Smooth muscle cell of bladder (primary cell): ENCODE data around the gene FHL3. TPM values are rescaled to one million over a fixed set of nuclear protein-coding genes. Genes with fewer than 3 reads are reported as not detected.

Source experiments
- total RNA-seq: library from RNA; depleted of rRNA; stranded (reverse); fragments of >200 nt; gene quantifications from 2 replicates; pipeline ENCODE4 v1.2.3, GENCODE V29; 2014

Gene FHL3, protein sequence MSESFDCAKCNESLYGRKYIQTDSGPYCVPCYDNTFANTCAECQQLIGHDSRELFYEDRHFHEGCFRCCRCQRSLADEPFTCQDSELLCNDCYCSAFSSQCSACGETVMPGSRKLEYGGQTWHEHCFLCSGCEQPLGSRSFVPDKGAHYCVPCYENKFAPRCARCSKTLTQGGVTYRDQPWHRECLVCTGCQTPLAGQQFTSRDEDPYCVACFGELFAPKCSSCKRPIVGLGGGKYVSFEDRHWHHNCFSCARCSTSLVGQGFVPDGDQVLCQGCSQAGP
- total RNA-seq: 13.1 and 18.1 TPM in 2 replicates

GRCh38 chr1:38005195-38006007, at the start of gene FHL3:
TSS of gene FHL3 (minus strand) at chr1:38005514. CDS start at chr1:37999412, 6,102 bp downstream.

GRCh38 chr1:38046333-38046883, 41.1 kb upstream of the FHL3 start, which contains the start of gene POU3F1:
TSS of gene POU3F1 (minus strand) at chr1:38046793. CDS start at chr1:38046743, 50 bp downstream.

GRCh38 chr1:38012363-38013226, 7.3 kb upstream of the FHL3 start, which contains the start of gene UTP11:
TSS of gene UTP11 (plus strand) at chr1:38012734. CDS start at chr1:38012803, 69 bp downstream.

Other genes starting within 250 kb of the FHL3 start
- 0.14 TPM in 1 of 2 replicates, not detected in the other for gene EPHA10, start 240.4 kb downstream of the FHL3 start, total RNA-seq
- 0.28 and 0.46 TPM in 2 replicates for gene MANEAL, start 211.7 kb downstream of the FHL3 start, total RNA-seq
- 18.7 and 19.8 TPM in 2 replicates for gene C1orf122, start 197.7 kb downstream of the FHL3 start, total RNA-seq
- 11.2 and 12.9 TPM in 2 replicates for gene YRDC, start 197.3 kb downstream of the FHL3 start, total RNA-seq
- gene MTF1, start 145.9 kb downstream of the FHL3 start, total RNA-seq: 2.3 TPM in 2 replicates
- gene INPP5B, start 58.5 kb downstream of the FHL3 start, total RNA-seq: 32.1 and 33.3 TPM in 2 replicates
- gene SF3A3, start 15.5 kb downstream of the FHL3 start, total RNA-seq: 87.3 and 94.4 TPM in 2 replicates
- 33.0 and 36.4 TPM in 2 replicates for gene UTP11, start 7.2 kb upstream of the FHL3 start, total RNA-seq
- not detected in 2 replicates for gene POU3F1, start 41.3 kb upstream of the FHL3 start, total RNA-seq